ENCODE results near the gene ACTL9.
"Not testable (repeated sequence)": the region's sequence is repeated elsewhere in the genome, so short reads cannot be mapped to it uniquely, and the experiment has no call there.

Gene ACTL9

GRCh38 chr19:8698433-8699063 is at the start of gene ACTL9:
ACTL9 (minus strand) TSS chr19:8698795; CDS start chr19:8698701, 94 bp downstream.
- DNase-seq (ENCODE audit: low spot score): no peak

- DNase-seq (ENCODE audit: low spot score): not testable (repeated sequence)
Measured at GRCh38 chr19:8739291-8740065, 40.9 kb upstream of the ACTL9 start.

- no peak for DNase-seq (ENCODE audit: low spot score)
Measured at GRCh38 chr19:8738377-8738776, 39.8 kb upstream of the ACTL9 start.

- no peak for DNase-seq (ENCODE audit: low spot score)
Measured at GRCh38 chr19:8731428-8732169, 33.0 kb upstream of the ACTL9 start.

GRCh38 chr19:8724276-8724675 is 25.7 kb upstream of the ACTL9 start:
- DNase-seq (ENCODE audit: low spot score): no peak

- DNase-seq (ENCODE audit: low spot score): no peak
Measured at GRCh38 chr19:8722032-8722431, 23.4 kb upstream of the ACTL9 start.

GRCh38 chr19:8721334-8721733 is 22.7 kb upstream of the ACTL9 start, which contains the start of gene OR2Z1:
OR2Z1 (plus strand) TSS chr19:8721634; CDS start chr19:8731029, 9,395 bp downstream.
- no peak for DNase-seq (ENCODE audit: low spot score)

GRCh38 chr19:8710337-8710736 is 11.7 kb upstream of the ACTL9 start:
- not testable (repeated sequence) for DNase-seq (ENCODE audit: low spot score)

- DNase-seq (ENCODE audit: low spot score): no peak
Measured at GRCh38 chr19:8705742-8706141, 7.1 kb upstream of the ACTL9 start.

- DNase-seq (ENCODE audit: low spot score): not testable (repeated sequence)
Measured at GRCh38 chr19:8705304-8705703, 6.7 kb upstream of the ACTL9 start.

- no peak for DNase-seq (ENCODE audit: low spot score)
Measured at GRCh38 chr19:8703223-8703622, 4.6 kb upstream of the ACTL9 start.

- DNase-seq (ENCODE audit: low spot score): no peak
Measured at GRCh38 chr19:8702350-8702749, 3.8 kb upstream of the ACTL9 start.

GRCh38 chr19:8700956-8701355 is 2.4 kb upstream of the ACTL9 start:
- DNase-seq (ENCODE audit: low spot score): no peak

- no peak for DNase-seq (ENCODE audit: low spot score)
Measured at GRCh38 chr19:8699908-8700307, 1.3 kb upstream of the ACTL9 start.

- DNase-seq (ENCODE audit: low spot score): no peak
Measured at GRCh38 chr19:8697671-8698432, 743 bp downstream of the ACTL9 start.

- DNase-seq (ENCODE audit: low spot score): no peak
Measured at GRCh38 chr19:8696993-8697392, 1.6 kb downstream of the ACTL9 start.

GRCh38 chr19:8695911-8696310 is 2.7 kb downstream of the ACTL9 start:
- DNase-seq (ENCODE audit: low spot score): no peak

- no peak for DNase-seq (ENCODE audit: low spot score)
Measured at GRCh38 chr19:8695501-8695900, 3.1 kb downstream of the ACTL9 start.

GRCh38 chr19:8690753-8691539 is 7.6 kb downstream of the ACTL9 start:
- no peak for DNase-seq (ENCODE audit: low spot score)

GRCh38 chr19:8688930-8689329 is 9.7 kb downstream of the ACTL9 start:
- no peak for DNase-seq (ENCODE audit: low spot score)

- no peak for DNase-seq (ENCODE audit: low spot score)
Measured at GRCh38 chr19:8686549-8686948, 12.0 kb downstream of the ACTL9 start.
